ENCODE data around the gene IFT81.

GRCh38 chr12:110254971-110255540, 130.9 kb downstream of the IFT81 start:
- TF ChIP-seq EZH2 (IDR thresholded peaks at IDR 0.05; ENCODE audit: borderline replicate concordance, low read depth, low read length, poor library complexity, severe bottlenecking) (no peak), CTCF (conservative IDR thresholded peaks at IDR 0.05; ENCODE audit: low read depth, low read length) (no peak)
